Measurements from ENCODE around the gene TAB3. TPM values are rescaled to one million over a fixed set of nuclear protein-coding genes. Genes with fewer than 3 reads are reported as not detected.

The TAB3 gene
- total and polyA plus RNA-seq, 2 of the 4 experiments (the other 2 are of a cell fraction) = 4.7 to 6.4 TPM

DNA sequence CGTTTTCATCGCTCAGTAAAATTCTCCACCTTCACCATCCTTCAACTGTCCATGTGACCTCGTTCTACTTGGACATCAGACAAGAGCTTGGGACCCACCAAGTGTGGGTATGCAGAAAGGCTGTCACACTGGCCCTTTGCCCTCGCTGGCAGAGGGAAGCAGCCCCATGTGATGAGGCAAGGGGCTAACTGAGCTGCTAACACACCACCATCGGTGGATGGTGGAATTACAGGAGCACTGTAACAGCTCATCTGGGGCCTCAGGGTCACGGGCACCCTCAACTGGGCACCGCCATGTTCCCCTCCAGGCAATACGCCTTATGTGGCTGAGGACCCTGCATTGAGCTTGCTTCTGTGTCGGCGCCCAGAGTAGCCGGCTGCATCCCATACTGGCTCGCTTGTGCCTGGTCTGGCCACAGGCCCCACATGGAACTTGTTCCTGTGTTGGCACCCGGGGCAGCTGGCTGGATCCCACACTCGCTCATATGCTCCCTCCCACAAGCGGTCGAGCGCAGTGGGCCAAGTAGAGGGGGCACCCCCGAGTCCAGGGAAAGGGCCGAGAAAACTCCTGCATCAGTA is 109.5 kb downstream of the TAB3 start:
- no peak for TF ChIP-seq BHLHE40 (IDR thresholded peaks at IDR 0.05; ENCODE audit: low read depth, low read length)
- no peak for TF ChIP-seq MAZ (IDR thresholded peaks at IDR 0.05; ENCODE audit: borderline replicate concordance, low read depth, low read length)
- TF ChIP-seq RAD21 (IDR thresholded peaks at IDR 0.05; ENCODE audit: low read length) = no peak
- TF ChIP-seq RFX5 (IDR thresholded peaks at IDR 0.05; ENCODE audit: low read depth, low read length) = no peak
- TF ChIP-seq, protein P1, sequence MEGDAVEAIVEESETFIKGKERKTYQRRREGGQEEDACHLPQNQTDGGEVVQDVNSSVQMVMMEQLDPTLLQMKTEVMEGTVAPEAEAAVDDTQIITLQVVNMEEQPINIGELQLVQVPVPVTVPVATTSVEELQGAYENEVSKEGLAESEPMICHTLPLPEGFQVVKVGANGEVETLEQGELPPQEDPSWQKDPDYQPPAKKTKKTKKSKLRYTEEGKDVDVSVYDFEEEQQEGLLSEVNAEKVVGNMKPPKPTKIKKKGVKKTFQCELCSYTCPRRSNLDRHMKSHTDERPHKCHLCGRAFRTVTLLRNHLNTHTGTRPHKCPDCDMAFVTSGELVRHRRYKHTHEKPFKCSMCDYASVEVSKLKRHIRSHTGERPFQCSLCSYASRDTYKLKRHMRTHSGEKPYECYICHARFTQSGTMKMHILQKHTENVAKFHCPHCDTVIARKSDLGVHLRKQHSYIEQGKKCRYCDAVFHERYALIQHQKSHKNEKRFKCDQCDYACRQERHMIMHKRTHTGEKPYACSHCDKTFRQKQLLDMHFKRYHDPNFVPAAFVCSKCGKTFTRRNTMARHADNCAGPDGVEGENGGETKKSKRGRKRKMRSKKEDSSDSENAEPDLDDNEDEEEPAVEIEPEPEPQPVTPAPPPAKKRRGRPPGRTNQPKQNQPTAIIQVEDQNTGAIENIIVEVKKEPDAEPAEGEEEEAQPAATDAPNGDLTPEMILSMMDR (conservative IDR thresholded peaks at IDR 0.05; ENCODE audit: low read depth, low read length) = no peak
- no peak for TF ChIP-seq RCOR1 (IDR thresholded peaks at IDR 0.05; ENCODE audit: insufficient replicate concordance, low read length)
- no peak for TF ChIP-seq CHD1 (IDR thresholded peaks at IDR 0.05; ENCODE audit: low read depth, low read length)
- TF ChIP-seq USF2 (IDR thresholded peaks at IDR 0.05; ENCODE audit: low read depth, low read length) = no peak
- TF ChIP-seq FOS (IDR thresholded peaks at IDR 0.05; ENCODE audit: low read depth, low read length) = no peak
- no peak for TF ChIP-seq CEBPB (IDR thresholded peaks at IDR 0.05; ENCODE audit: low read depth, low read length)
- no peak for TF ChIP-seq SMC3 (IDR thresholded peaks at IDR 0.05; ENCODE audit: low read depth, low read length)
- TF ChIP-seq ELK1 (IDR thresholded peaks at IDR 0.05; ENCODE audit: borderline replicate concordance, low read depth, low read length) = no peak
- TF ChIP-seq NFE2L2 (IDR thresholded peaks at IDR 0.05; ENCODE audit: low read depth, low read length) = no peak
- no peak for TF ChIP-seq MAFK (IDR thresholded peaks at IDR 0.05; ENCODE audit: low read depth, low read length)
- no peak for TF ChIP-seq POLR2A (IDR thresholded peaks at IDR 0.05; ENCODE audit: low read depth, low read length)
- TF ChIP-seq MXI1 (IDR thresholded peaks at IDR 0.05; ENCODE audit: borderline replicate concordance, low read depth, low read length) = no peak
- BruUV-seq (replicated peaks) = no TSS peak
- Histone ChIP-seq H3K4ac (ENCODE audit: low read depth, low read length) (no peak overlapping the region), H2BK5ac (ENCODE audit: low read depth, low read length, poor library complexity, severe bottlenecking) (no peak overlapping the region), H4K91ac (ENCODE audit: insufficient read depth, low read depth, low read length) (no peak overlapping the region), H2AK5ac (ENCODE audit: low read depth, low read length) (no peak overlapping the region), H3K23ac (ENCODE audit: low read depth, low read length) (no peak overlapping the region), H2AFZ (replicated peaks; ENCODE audit: low read length, poor library complexity) (peak overlapping the region; percentile 5), H4K20me1 (ENCODE audit: insufficient read depth, low read length) (no peaks in the 10 kb centered on the region), H2BK20ac (ENCODE audit: low read depth, low read length) (no peak overlapping the region), H4K8ac (ENCODE audit: low read depth in 2 of 2, low read length in 2 of 2) (no peak overlapping the region), H3K4me1 (ENCODE audit: control insufficient read depth, insufficient read depth, low read length) (no peaks in the 10 kb centered on the region), H3K18ac (ENCODE audit: low read depth, low read length) (no peak overlapping the region), H3K9me1 (ENCODE audit: insufficient read depth, low read length) (no peaks in the 10 kb centered on the region), H3K27ac (ENCODE audit: insufficient read depth, low read length) (no peak overlapping the region), H3K27me3 (ENCODE audit: control insufficient read depth, insufficient read depth, low read length) (no peaks in the 10 kb centered on the region), H3K56ac (ENCODE audit: extremely low read depth, insufficient read depth, low read length) (no peak overlapping the region), H2BK15ac (ENCODE audit: low read depth, low read length) (no peak overlapping the region), H2AK9ac (replicated peaks; ENCODE audit: low read depth, low read length, poor library complexity) (no peak overlapping the region), H4K5ac (ENCODE audit: low read depth, low read length) (no peak overlapping the region), H3K4me2 (ENCODE audit: low read depth, low read length) (no peak overlapping the region), H3K36me3 (ENCODE audit: control insufficient read depth, insufficient read depth, low read length) (no peaks in the 10 kb centered on the region), H3K9ac (ENCODE audit: low read depth, low read length) (no peak overlapping the region), H3K79me1 (ENCODE audit: low read depth in 1 of 2, low read length in 2 of 2) (no peaks in the 10 kb centered on the region), H3K4me3 (ENCODE audit: insufficient read depth, low read depth, low read length) (no peak overlapping the region), H2BK120ac (ENCODE audit: low read depth, low read length) (no peak overlapping the region), H3K9me3 (ENCODE audit: control insufficient read depth, insufficient read depth, low read length) (no peaks in the 10 kb centered on the region), H3K14ac (replicated peaks; ENCODE audit: low read depth, low read length) (no peak overlapping the region)
- CTCF ChIA-PET = no interaction called here
- ATAC-seq (ENCODE audit: low read depth) (no peak), DNase-seq (no peak)
- in situ Hi-C loops (cut with MboI; ENCODE audit: low sequenced_read_pairs) (loop anchor here (5.0 kb wide), 1 partner anchor 43 kb away; no protein-coding TSS in a partner anchor), dilution Hi-C loops (cut with HindIII; ENCODE audit: low sequenced_read_pairs, unreplicated experiment) (no loop called here), intact Hi-C loops (cut with micrococcal nuclease) (no loop called here)
- POLR2A ChIA-PET (ENCODE audit: unreplicated experiment) = no interaction called here
- 68% methylated on average over 9 of the region's 19 CpGs; no CpG with 5 or more reads in 1 of the 2 experiments for WGBS, 2 experiments (ENCODE audit: extremely low coverage in 2 of 2, insufficient read length in 1 of 2)

All from IMR-90 (cell line).